Measurements from ENCODE around the gene LRRC19. TPM values are rescaled to one million over a fixed set of nuclear protein-coding genes. Genes with fewer than 3 reads are reported as not detected.

LRRC19 gene
- total RNA-seq, 1 experiment from 2014 or later: not detected

DNA sequence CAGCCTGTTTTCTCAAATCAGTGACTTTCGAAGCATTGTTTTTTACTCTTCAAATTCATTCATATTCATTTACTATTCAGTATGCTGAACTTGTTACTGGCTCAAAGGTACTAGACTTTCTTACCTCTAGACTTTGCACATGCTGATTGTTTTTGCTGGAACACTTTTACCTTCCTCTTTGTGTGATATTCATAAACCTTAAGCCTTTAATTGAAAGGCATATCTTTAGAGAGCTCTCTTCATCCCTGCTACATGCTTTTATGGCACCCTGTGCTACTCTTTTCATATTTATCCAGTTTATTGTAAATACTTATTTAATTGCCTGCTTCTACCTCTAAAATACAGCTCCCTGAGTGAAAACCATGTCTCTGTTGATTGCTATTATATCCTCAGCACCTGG lies 48.7 kb upstream of the LRRC19 start:
- H3K9me3 Mint-ChIP-seq: no peaks in the 10 kb centered on the region
- Histone ChIP-seq H3K27me3 (ENCODE audit: insufficient read depth, low read length) (no peaks in the 10 kb centered on the region), H3K9ac (ENCODE audit: extremely low read depth, insufficient read length, low read length) (no peak overlapping the region), H3K14ac (ENCODE audit: insufficient read depth, low read length) (no peak overlapping the region), H3K23me2 (ENCODE audit: insufficient read length, low read depth, low read length, poor library complexity, severe bottlenecking) (no peaks in the 10 kb centered on the region), H3T11ph (ENCODE audit: low read length) (no peak overlapping the region), H4K5ac (ENCODE audit: insufficient read length, low read depth, low read length) (no peak overlapping the region), H3K18ac (ENCODE audit: insufficient read length, low read depth, low read length) (no peak overlapping the region), H2BK120ac (ENCODE audit: low read depth, low read length, poor library complexity, severe bottlenecking) (no peak overlapping the region), H2BK5ac (ENCODE audit: insufficient read length, low read length) (no peak overlapping the region), H3K27ac (ENCODE audit: insufficient read length, low read depth, low read length) (no peak overlapping the region), H2BK15ac (ENCODE audit: low read depth, low read length) (no peak overlapping the region), H3K4me2 (ENCODE audit: insufficient read depth, insufficient read length, low read length) (no peak overlapping the region), H3K9me3 (ENCODE audit: control insufficient read depth, low read depth, low read length) (no peaks in the 10 kb centered on the region), H3K79me2 (ENCODE audit: insufficient read depth, low read length) (no peaks in the 10 kb centered on the region), H4K8ac (replicated peaks; ENCODE audit: insufficient read length, low read depth, low read length) (no peak overlapping the region), H2BK12ac (ENCODE audit: insufficient read length, low read depth, low read length) (no peak overlapping the region), H3K23ac (ENCODE audit: insufficient read length, low read depth, low read length) (no peak overlapping the region), H3K79me1 (ENCODE audit: insufficient read depth, low read depth, low read length, poor library complexity, severe bottlenecking) (no peaks in the 10 kb centered on the region), H2AFZ (ENCODE audit: low read length) (no peak overlapping the region), H4K91ac (ENCODE audit: insufficient read length, low read depth, low read length) (no peak overlapping the region), H4K20me1 (ENCODE audit: control insufficient read depth, insufficient read depth, insufficient read length) (no peaks in the 10 kb centered on the region), H3K4me1 (ENCODE audit: insufficient read depth, low read length) (no peaks in the 10 kb centered on the region), H2AK5ac (ENCODE audit: insufficient read length, low read length) (no peak overlapping the region), H3K56ac (ENCODE audit: insufficient read length, low read depth, low read length) (no peak overlapping the region), H2BK20ac (ENCODE audit: low read depth, low read length, poor library complexity, severe bottlenecking) (no peak overlapping the region), H3K4ac (ENCODE audit: low read depth, low read length) (no peak overlapping the region)
- WGBS (ENCODE audit: extremely low coverage, insufficient read length, low lambda C conversion rate): no CpG with 5 or more reads among the region's 1 CpG
- no peak for DNase-seq
- H3K4me1 Mint-ChIP-seq: no peaks in the 10 kb centered on the region
- H3K27ac Mint-ChIP-seq: no peak overlapping the region; a peak in 1 of 7 replicates
- H3K36me3 Mint-ChIP-seq (ENCODE audit: insufficient read depth in 1 of 3, low read depth in 3 of 3): peaks cover 0 to 9% (median 0%) of the 10 kb centered on the region in 3 experiments; a peak in 4 of 7 replicates
- no peaks in the 10 kb centered on the region for H3K27me3 Mint-ChIP-seq (ENCODE audit: low read depth)
- H3K4me3 Mint-ChIP-seq: no peak overlapping the region
- TF ChIP-seq, protein P1, sequence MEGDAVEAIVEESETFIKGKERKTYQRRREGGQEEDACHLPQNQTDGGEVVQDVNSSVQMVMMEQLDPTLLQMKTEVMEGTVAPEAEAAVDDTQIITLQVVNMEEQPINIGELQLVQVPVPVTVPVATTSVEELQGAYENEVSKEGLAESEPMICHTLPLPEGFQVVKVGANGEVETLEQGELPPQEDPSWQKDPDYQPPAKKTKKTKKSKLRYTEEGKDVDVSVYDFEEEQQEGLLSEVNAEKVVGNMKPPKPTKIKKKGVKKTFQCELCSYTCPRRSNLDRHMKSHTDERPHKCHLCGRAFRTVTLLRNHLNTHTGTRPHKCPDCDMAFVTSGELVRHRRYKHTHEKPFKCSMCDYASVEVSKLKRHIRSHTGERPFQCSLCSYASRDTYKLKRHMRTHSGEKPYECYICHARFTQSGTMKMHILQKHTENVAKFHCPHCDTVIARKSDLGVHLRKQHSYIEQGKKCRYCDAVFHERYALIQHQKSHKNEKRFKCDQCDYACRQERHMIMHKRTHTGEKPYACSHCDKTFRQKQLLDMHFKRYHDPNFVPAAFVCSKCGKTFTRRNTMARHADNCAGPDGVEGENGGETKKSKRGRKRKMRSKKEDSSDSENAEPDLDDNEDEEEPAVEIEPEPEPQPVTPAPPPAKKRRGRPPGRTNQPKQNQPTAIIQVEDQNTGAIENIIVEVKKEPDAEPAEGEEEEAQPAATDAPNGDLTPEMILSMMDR (conservative IDR thresholded peaks at IDR 0.05): no peak
